ENCODE measurements around the gene HJURP.

Gene HJURP

DNA sequence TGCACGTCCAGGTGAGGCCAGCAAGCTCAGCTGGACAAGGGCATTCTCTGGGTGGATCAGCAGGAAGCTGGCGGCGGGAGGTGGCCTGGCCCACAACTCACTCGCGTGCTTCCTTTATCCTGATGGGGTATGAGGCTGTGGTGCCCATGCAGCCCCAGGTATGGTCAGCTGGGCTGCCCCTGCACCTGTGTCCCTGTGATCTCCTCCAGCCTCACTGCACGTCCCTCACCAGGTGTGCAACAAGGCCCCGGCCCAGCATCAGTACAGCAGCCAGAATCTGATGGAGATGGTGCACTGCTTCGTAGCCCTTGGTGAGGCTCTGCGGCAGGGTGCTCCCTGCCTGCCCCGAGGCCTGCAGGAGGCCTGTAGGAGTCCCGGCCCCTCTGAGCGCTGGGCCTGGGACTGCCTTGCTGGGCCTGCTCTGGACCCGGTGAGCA is 58.6 kb downstream of the HJURP start:
- H3K4me2 ChIP-seq = no peak overlapping the region
- H3K36me3 ChIP-seq (ENCODE audit: insufficient read depth) = no peaks in the 10 kb centered on the region
- no peaks in the 10 kb centered on the region for H3K27me3 ChIP-seq (ENCODE audit: insufficient read depth, low read depth)
- H3K9ac ChIP-seq = no peak overlapping the region
- no peaks in the 10 kb centered on the region for H3K79me2 ChIP-seq (ENCODE audit: insufficient read depth, low read depth)
- H3K4me1 ChIP-seq (ENCODE audit: low read depth, poor library complexity, severe bottlenecking) = no peaks in the 10 kb centered on the region
- TF ChIP-seq, protein P1, sequence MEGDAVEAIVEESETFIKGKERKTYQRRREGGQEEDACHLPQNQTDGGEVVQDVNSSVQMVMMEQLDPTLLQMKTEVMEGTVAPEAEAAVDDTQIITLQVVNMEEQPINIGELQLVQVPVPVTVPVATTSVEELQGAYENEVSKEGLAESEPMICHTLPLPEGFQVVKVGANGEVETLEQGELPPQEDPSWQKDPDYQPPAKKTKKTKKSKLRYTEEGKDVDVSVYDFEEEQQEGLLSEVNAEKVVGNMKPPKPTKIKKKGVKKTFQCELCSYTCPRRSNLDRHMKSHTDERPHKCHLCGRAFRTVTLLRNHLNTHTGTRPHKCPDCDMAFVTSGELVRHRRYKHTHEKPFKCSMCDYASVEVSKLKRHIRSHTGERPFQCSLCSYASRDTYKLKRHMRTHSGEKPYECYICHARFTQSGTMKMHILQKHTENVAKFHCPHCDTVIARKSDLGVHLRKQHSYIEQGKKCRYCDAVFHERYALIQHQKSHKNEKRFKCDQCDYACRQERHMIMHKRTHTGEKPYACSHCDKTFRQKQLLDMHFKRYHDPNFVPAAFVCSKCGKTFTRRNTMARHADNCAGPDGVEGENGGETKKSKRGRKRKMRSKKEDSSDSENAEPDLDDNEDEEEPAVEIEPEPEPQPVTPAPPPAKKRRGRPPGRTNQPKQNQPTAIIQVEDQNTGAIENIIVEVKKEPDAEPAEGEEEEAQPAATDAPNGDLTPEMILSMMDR (conservative IDR thresholded peaks at IDR 0.05; ENCODE audit: low read depth, low read length) = no peak
- no peak overlapping the region for H3K27ac ChIP-seq
- H4K20me1 ChIP-seq (ENCODE audit: insufficient read depth) = no peaks in the 10 kb centered on the region
- H3K4me3 ChIP-seq (IDR thresholded peaks at IDR 0.05; ENCODE audit: insufficient read depth, low read depth, low read length) = no peak overlapping the region
- no peak overlapping the region for H2AFZ ChIP-seq (ENCODE audit: low read depth)

DNA sequence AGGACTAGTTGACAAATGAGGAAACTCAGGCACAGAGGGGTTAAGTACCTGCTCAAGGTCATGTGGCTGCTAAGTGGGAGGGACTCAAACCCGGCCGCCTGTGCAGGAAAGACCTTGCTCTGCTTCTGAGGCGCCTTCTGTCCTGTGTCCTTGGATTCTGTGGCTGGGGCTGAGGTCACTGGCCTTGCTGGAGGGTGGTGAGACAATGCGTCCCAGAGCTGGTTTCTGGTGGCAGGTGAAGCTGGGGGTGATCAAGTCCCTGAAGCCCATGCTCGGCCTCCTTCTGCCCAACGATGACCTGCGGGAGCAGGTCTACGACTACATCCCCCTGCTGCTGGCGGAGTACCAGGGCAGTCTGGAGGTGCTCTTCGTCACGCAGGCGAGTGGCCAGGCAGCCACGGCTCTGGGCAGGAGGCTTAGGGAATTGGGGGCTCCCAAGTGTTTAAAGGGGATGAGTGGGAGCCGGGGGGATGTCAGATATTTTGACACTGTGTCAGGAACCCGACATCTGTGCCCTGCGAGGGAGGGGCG is 60.1 kb downstream of the HJURP start:
- Histone ChIP-seq H3K4me2 (no peak overlapping the region), H3K4me1 (ENCODE audit: low read depth, poor library complexity, severe bottlenecking) (no peaks in the 10 kb centered on the region), H3K9ac (no peak overlapping the region), H3K27me3 (ENCODE audit: insufficient read depth, low read depth) (no peaks in the 10 kb centered on the region), H3K27ac (no peak overlapping the region), H2AFZ (ENCODE audit: low read depth) (no peak overlapping the region), H3K36me3 (ENCODE audit: insufficient read depth) (no peaks in the 10 kb centered on the region), H3K79me2 (ENCODE audit: insufficient read depth, low read depth) (no peaks in the 10 kb centered on the region), H3K4me3 (IDR thresholded peaks at IDR 0.05; ENCODE audit: insufficient read depth, low read depth, low read length) (no peak overlapping the region), H4K20me1 (ENCODE audit: insufficient read depth) (no peaks in the 10 kb centered on the region)
- TF ChIP-seq, protein P1 (conservative IDR thresholded peaks at IDR 0.05; ENCODE audit: low read depth, low read length) = no peak

DNA sequence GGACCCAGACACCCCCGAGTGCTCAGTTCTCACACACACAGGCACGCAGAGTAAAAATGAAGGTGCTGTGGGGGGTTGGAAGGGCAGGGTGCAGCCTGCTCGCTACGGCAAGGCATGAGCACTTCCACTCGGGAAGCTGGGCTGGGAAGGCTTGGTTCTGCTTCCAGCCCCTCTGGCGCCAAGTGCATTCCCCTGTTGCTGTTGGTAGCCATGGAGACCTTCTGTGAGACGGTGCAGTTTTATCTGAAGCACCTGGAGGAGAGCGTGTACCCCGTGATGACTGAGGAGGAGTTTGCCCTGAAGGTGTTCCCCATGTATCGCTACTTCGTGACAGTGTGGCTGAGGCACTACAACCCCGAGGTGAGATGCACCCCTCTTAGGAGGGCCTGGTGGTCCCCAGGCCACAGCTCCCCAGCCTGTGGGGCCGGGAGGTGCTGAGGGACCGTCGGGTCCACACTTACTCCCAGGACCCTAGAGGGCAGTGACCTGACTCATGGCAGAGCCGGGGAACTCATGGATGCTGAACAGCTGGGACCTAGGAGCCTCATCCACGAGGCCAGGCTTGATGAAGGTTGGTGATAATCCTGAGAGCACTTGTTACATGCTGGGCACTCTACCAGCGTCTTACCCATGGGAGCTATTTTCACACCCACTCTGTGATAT is 60.7 kb downstream of the HJURP start:
- no peak overlapping the region for H2AFZ ChIP-seq (ENCODE audit: low read depth)
- H3K79me2 ChIP-seq (ENCODE audit: insufficient read depth, low read depth) = no peaks in the 10 kb centered on the region
- H3K36me3 ChIP-seq (ENCODE audit: insufficient read depth) = no peaks in the 10 kb centered on the region
- H3K27me3 ChIP-seq (ENCODE audit: insufficient read depth, low read depth) = no peaks in the 10 kb centered on the region
- TF ChIP-seq, protein P1 (conservative IDR thresholded peaks at IDR 0.05; ENCODE audit: low read depth, low read length) = no peak
- H3K4me1 ChIP-seq (ENCODE audit: low read depth, poor library complexity, severe bottlenecking) = no peaks in the 10 kb centered on the region
- H4K20me1 ChIP-seq (ENCODE audit: insufficient read depth) = no peaks in the 10 kb centered on the region
- H3K4me2 ChIP-seq = no peak overlapping the region
- no peak overlapping the region for H3K27ac ChIP-seq
- no peak overlapping the region for H3K9ac ChIP-seq
- no peak overlapping the region for H3K4me3 ChIP-seq (IDR thresholded peaks at IDR 0.05; ENCODE audit: insufficient read depth, low read depth, low read length)

DNA sequence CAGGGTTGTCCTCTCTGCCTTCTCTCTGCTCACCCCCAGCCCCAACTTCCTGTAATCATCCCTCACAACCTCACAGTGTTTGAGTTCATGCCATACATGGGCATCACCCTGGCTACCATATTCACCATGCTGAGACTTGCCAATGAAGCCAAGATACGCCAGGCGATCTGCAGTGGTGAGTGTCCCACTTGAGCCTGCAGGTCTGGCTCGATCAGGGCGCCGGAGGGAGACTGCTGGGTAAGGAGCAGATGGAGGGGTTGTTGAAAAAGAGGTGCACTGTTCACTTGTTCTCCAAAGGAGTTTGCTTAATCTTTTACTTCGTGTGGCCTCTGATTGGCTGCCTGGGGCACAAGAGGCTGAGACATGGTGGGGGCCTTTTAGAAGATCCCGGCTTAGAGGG is 61.6 kb downstream of the HJURP start:
- Histone ChIP-seq H3K4me1 (ENCODE audit: low read depth, poor library complexity, severe bottlenecking) (no peaks in the 10 kb centered on the region), H3K9ac (no peak overlapping the region), H3K79me2 (ENCODE audit: insufficient read depth, low read depth) (no peaks in the 10 kb centered on the region), H4K20me1 (ENCODE audit: insufficient read depth) (no peaks in the 10 kb centered on the region), H3K4me2 (no peak overlapping the region), H3K36me3 (ENCODE audit: insufficient read depth) (no peaks in the 10 kb centered on the region), H3K27ac (no peak overlapping the region), H3K27me3 (ENCODE audit: insufficient read depth, low read depth) (no peaks in the 10 kb centered on the region), H2AFZ (ENCODE audit: low read depth) (no peak overlapping the region), H3K4me3 (IDR thresholded peaks at IDR 0.05; ENCODE audit: insufficient read depth, low read depth, low read length) (no peak overlapping the region)
- TF ChIP-seq, protein P1 (conservative IDR thresholded peaks at IDR 0.05; ENCODE audit: low read depth, low read length) = no peak

All from KMS-11 (cell line).